Stomach smooth muscle (tissue), 2 donors: ENCODE results near the gene PTPRT.

Experiments
- H3K27ac ChIP-seq: one replicate; pipeline ENCODE4 v1.7.0; 2013; ENCODE audit warnings: mild to moderate bottlenecking, low read length, inconsistent platforms
- H3K27me3 ChIP-seq, 2 donors: one replicate each; pipeline ENCODE4 v1.7.0; 2013; ENCODE audit warnings: low read length in 2 of 2; ENCODE audit not compliant: insufficient read depth in 2 of 2, control insufficient read depth in 1 of 2
- H3K36me3 ChIP-seq, 2 donors: one replicate each; pipeline ENCODE4 v1.7.0; 2013; ENCODE audit warnings: low read length in 2 of 2; ENCODE audit not compliant: control insufficient read depth in 2 of 2, insufficient read depth in 2 of 2
- H3K4me1 ChIP-seq: one replicate; pipeline ENCODE4 v1.7.0; 2013; ENCODE audit warnings: low read length; ENCODE audit not compliant: control insufficient read depth, insufficient read depth
- H3K4me3 ChIP-seq, 2 donors: one replicate each; pipeline ENCODE4 v1.7.0; 2013; ENCODE audit warnings: low read length in 2 of 2
- H3K9ac ChIP-seq, 2 donors: one replicate each; pipeline ENCODE4 v1.7.0; 2013; ENCODE audit warnings: low read length in 2 of 2, mild to moderate bottlenecking in 1 of 2
- H3K9me3 ChIP-seq, 2 donors: one replicate each; pipeline ENCODE4 v1.7.0; 2013; ENCODE audit warnings: low read length in 2 of 2; ENCODE audit not compliant: control insufficient read depth in 2 of 2
- donor health status: healthy.
- donor health status: Pancreatic carcinoma.

Gene PTPRT

DNA sequence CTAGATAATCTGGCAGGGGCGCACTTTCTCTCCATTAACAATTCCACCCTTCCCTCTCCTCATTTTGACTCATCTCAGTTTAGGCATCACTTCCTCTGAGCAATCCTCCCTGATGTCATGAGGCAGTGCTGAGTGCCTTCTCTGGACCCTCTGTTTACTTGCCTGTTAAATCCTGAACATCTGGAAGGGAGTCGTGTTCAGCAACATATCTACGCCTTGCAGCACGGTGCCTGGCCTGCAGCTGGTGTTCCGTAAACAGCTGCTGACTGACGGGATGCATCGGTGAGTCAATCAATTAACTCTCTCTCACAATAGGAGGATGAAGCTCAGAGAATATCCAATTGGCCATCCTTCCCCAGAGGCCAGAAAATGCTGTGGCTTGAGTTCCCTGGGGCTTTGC lies 613.5 kb downstream of the PTPRT start:
- H3K36me3 ChIP-seq, result no peaks in the 10 kb centered on the region
- H3K4me3 ChIP-seq, result no peak overlapping the region
- no peak overlapping the region for H3K27ac ChIP-seq
- no peak overlapping the region for H3K9ac ChIP-seq
- H3K27me3 ChIP-seq, result no peaks in the 10 kb centered on the region
- no peaks in the 10 kb centered on the region for H3K4me1 ChIP-seq
- H3K9me3 ChIP-seq, result peaks cover 3 to 10% of the 10 kb centered on the region in 2 donors

DNA sequence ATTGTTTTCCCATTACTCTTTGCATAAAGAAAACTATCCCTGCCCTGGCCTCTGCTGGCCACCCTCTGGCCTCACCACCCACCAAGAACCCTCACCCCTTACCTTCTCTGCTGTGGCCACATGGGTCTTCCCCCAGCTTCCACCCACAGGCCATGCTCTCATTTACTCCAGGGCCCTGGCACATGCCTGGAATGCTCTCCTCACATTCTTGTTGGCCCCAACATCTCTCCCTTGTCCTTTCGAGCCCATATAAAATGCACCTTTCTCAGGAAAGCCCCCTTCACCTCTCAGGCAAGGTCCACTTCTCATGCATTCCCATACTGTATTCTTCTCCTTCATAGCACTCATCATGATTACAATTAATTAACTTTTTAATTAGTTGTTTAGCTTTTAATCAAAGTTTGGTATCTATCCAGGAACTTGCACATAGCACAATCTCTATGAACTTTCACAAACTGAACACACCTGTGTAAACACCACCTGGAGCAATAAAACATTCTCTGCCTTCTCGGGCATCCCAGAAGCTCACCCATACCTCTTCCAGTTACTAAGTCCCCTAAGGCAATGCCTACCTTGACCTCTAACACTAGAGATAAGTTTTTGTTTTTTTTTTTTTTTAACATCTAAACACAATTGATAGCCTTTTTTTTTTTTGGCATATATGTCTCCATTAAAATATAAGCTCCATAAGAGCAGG lies 617.2 kb downstream of the PTPRT start:
- no peaks in the 10 kb centered on the region for H3K4me1 ChIP-seq
- H3K36me3 ChIP-seq, result no peaks in the 10 kb centered on the region
- no peak overlapping the region for H3K4me3 ChIP-seq
- no peaks in the 10 kb centered on the region for H3K27me3 ChIP-seq
- no peak overlapping the region for H3K9ac ChIP-seq
- peaks cover 3 to 12% of the 10 kb centered on the region in 2 donors for H3K9me3 ChIP-seq
- H3K27ac ChIP-seq, result no peak overlapping the region

DNA sequence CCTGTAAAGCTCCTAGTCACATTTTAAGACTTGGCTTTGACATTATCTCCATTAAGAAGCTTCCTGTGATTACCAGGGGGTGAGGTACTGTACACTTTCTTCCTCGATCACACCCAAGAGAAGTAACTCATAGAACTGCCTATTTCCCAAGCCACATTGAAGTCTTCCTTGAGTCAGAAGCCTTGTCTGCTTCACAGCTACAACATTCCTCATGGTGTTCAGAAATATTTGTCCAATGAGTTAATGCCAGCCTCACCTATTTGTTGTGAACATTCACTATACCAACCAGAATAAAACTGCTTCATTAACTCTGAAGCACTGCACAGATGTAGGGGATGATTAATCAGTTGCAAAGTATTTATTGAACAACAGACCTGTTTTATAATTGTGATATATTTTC lies 622.3 kb downstream of the PTPRT start:
- H3K27me3 ChIP-seq, result no peaks in the 10 kb centered on the region
- H3K9me3 ChIP-seq, result peaks cover 3 to 12% of the 10 kb centered on the region in 2 donors
- H3K9ac ChIP-seq, result no peak overlapping the region
- no peaks in the 10 kb centered on the region for H3K4me1 ChIP-seq
- no peaks in the 10 kb centered on the region for H3K36me3 ChIP-seq
- no peak overlapping the region for H3K4me3 ChIP-seq
- no peak overlapping the region for H3K27ac ChIP-seq

DNA sequence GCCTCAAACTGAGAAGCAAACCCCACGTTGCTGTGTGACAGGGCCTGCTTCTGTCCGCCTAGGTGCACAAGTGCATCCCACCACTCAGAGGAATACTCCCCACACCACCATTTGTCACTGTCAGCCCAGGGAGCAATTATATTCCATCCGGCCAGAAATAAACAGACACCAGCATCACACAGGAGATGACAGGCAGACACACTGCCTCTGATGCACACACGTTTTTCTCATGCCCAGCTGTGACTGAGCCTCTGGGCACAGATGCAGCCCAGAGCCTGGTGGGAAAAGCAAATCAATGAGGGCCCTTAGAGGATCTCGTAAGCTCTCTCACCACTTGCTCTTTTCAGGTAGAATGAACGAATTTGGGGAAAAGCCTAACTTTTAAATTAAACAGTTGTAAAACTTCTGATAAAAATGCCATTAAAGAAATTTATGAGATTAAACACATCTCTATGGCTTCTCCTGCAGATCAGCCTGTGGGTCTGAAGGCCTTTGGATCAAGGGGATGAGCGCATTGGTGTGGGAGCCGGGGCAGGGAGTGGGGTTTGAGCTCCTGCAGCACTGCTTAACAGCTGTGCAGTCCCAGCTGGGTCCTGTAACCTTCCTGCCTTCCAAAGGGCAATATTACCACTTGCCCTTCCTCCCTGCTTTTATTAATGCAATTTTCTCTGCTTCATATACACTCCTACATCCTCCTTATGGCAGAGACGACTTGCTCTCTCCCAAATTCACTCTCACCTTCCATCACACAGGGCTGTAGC lies 624.3 kb downstream of the PTPRT start:
- Histone ChIP-seq H3K27ac (no peak overlapping the region), H3K27me3 (no peaks in the 10 kb centered on the region), H3K4me3 (no peak overlapping the region), H3K4me1 (no peaks in the 10 kb centered on the region), H3K36me3 (no peaks in the 10 kb centered on the region), H3K9ac (no peak overlapping the region), H3K9me3 (peaks cover 0 to 3% of the 10 kb centered on the region in 2 donors)

DNA sequence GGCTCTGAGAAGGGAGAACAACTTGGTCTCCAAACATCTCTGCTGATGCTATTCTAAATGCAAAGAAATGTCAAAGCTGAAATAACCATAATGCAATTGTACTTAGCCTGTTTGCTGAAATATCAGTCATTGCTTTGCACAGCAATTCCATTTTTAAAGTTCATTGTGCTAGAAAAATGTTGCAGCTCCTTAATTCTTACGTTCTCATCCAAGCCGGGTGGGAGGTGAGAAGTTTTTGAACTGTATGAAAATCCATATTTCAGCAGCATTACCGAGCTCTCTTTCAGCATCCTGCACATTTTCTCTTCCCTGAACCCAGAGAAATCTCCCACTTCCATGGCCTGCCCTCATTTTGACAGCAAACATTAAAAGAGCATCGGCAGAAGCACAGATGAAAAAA lies 630.0 kb downstream of the PTPRT start:
- H3K4me3 ChIP-seq, result no peak overlapping the region
- H3K36me3 ChIP-seq, result no peaks in the 10 kb centered on the region
- no peak overlapping the region for H3K27ac ChIP-seq
- H3K9me3 ChIP-seq, result no peaks in the 10 kb centered on the region
- no peaks in the 10 kb centered on the region for H3K4me1 ChIP-seq
- H3K27me3 ChIP-seq, result no peaks in the 10 kb centered on the region
- H3K9ac ChIP-seq, result no peak overlapping the region

DNA sequence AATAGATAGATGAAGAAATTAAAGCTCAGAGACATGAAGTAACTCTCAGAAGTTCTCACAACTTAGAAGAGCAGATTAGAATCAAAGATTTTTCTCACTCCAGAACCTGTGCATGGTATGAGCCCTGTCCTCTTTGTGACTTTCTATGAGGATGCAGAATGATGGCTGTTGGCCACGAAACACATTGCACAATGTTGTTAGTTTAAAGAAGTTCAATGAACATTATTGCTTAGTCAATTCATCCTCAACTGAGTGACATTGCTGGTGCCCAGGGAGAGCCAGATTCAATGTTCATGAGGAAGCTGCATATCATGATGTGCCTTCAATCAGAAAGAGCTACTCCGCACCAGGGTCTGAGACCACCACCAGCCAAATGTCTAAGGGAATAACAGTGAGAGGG lies 633.1 kb downstream of the PTPRT start:
- no peak overlapping the region for H3K27ac ChIP-seq
- H3K9ac ChIP-seq, result no peak overlapping the region
- H3K9me3 ChIP-seq, result no peaks in the 10 kb centered on the region
- H3K36me3 ChIP-seq, result no peaks in the 10 kb centered on the region
- no peaks in the 10 kb centered on the region for H3K27me3 ChIP-seq
- H3K4me3 ChIP-seq, result no peak overlapping the region
- no peaks in the 10 kb centered on the region for H3K4me1 ChIP-seq

DNA sequence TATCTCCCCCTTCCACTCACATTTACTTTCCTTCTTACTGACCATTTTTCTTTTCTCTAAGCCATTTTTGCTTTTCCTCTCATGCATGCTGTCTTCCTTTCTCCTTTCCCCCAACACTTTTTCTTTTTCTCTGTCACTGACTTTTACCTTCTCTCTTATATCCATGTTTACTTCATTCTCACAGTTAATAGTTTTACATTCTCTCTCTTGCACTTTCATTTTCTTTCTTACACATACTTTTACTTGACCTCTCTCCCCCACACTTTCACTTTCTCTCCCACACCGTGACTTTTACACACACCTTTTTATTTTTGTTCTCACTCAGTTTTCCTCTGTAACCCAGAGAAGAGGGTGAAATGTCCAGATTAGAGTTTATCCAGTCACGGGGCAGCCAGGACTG lies 636.3 kb downstream of the PTPRT start:
- Histone ChIP-seq H3K4me1 (no peaks in the 10 kb centered on the region), H3K9ac (no peak overlapping the region), H3K27ac (no peak overlapping the region), H3K9me3 (no peaks in the 10 kb centered on the region), H3K27me3 (no peaks in the 10 kb centered on the region), H3K36me3 (no peaks in the 10 kb centered on the region), H3K4me3 (no peak overlapping the region)

DNA sequence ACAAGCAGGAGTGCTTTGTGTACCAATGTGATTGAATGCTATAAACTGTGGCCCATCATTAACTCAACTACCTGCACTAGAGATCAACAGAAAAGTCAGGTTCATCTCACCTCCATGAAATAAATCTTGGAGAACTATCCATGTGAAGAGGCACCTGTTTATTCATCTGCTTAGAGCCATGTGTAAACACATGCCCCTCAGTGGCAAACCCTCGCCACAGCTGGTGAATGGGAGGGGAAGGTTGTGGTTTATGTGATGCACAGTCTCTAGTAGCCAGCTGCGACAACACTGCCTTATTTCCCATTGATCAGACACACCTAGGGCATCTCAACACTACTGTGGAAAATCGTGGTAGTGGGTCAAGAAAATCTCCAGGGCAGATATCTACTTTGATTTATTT lies 640.2 kb downstream of the PTPRT start:
- Histone ChIP-seq H3K9ac (no peak overlapping the region), H3K27ac (no peak overlapping the region), H3K4me1 (no peaks in the 10 kb centered on the region), H3K36me3 (no peaks in the 10 kb centered on the region), H3K4me3 (no peak overlapping the region), H3K9me3 (no peaks in the 10 kb centered on the region), H3K27me3 (no peaks in the 10 kb centered on the region)

DNA sequence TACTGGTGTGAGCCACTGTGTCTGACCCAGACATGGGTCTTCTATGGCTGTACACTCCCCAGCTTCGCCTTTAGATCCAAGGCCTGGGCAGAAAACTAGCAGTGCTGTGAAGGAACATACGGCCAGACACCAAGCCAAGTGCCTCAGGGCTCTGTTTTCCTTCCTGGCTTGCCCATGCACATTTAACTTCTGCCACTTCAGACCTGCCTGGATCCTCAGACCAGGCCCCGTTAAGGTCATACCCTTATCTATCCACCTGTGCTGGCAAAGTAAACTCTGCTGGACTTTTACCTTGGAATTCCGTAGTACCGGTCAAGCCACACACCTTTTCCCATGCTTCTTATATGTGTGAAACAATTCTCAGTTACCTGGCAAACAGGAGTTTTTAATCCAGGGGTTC lies 644.8 kb downstream of the PTPRT start:
- Histone ChIP-seq H3K27me3 (no peaks in the 10 kb centered on the region), H3K9me3 (no peaks in the 10 kb centered on the region), H3K4me1 (no peaks in the 10 kb centered on the region), H3K36me3 (no peaks in the 10 kb centered on the region), H3K4me3 (no peak overlapping the region), H3K9ac (no peak overlapping the region), H3K27ac (no peak overlapping the region)

DNA sequence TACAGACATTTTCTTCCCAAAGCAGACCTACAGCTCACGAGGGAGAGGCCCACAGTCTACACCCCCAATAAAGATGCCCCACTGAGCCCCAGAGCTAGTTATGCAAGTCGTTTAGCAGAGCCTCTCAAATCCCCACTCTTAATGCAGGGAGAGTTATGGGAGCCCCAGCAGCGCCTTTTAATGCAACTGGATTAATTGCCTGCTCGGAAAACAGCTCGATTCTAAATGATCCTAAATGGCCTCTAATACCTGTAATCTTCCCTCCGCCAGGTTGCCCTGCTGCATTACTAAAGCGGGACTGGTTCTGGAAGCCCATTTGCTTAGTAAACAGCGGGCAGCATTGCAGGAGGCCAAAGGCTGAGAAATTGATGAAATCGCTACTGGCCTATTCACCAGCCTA lies 656.9 kb downstream of the PTPRT start:
- Histone ChIP-seq H3K9ac (no peak overlapping the region), H3K27me3 (peaks cover 0 to 2% of the 10 kb centered on the region in 2 donors), H3K4me1 (no peaks in the 10 kb centered on the region), H3K9me3 (no peaks in the 10 kb centered on the region), H3K27ac (no peak overlapping the region), H3K36me3 (no peaks in the 10 kb centered on the region), H3K4me3 (no peak overlapping the region)

DNA sequence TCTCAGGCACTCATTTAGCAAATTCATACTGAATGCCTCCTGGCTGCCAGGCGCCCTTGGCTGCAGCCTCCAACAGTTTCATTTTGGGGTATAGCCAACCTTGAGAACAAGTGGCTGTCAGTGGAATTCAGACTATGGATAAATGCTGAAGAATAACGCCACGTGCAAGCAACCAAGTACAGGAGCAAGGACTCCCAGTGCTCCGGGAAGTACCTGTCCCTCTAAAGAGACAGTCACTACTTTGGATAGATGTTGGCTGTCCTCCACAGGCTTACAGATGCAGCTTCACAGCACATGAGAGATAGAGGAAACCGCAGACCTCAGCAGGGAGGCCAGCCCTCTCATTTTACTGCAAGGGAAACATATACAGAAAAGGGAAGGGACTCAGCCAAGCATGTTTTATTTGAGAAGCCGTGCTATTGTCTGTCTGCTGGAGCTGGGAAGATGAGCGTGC lies 658.2 kb downstream of the PTPRT start:
- Histone ChIP-seq H3K27ac (no peak overlapping the region), H3K9me3 (no peaks in the 10 kb centered on the region), H3K9ac (no peak overlapping the region), H3K36me3 (no peaks in the 10 kb centered on the region), H3K4me3 (no peak overlapping the region), H3K4me1 (no peaks in the 10 kb centered on the region), H3K27me3 (peaks cover 0 to 2% of the 10 kb centered on the region in 2 donors)
